HepG2 (cell line): ENCODE data around the gene CMTM8. TPM values are rescaled to one million over a fixed set of nuclear protein-coding genes. Genes with fewer than 3 reads are reported as not detected.
A peak's percentile ranks its signal among the peaks of the same experiment; 100 is the strongest.

Experiments
- DPF2 ChIP-seq: sonication (generic); formaldehyde crosslinking; IDR thresholded peaks from 2 replicates; pipeline ENCODE4 v1.4.0; 2020; ENCODE audit warnings: mild to moderate bottlenecking, low read depth, missing genetic modification reagents, borderline replicate concordance
- GZF1 ChIP-seq: sonication (generic); formaldehyde crosslinking; IDR thresholded peaks from 2 replicates; pipeline ENCODE4 v1.5.1; 2020; ENCODE audit warnings: mild to moderate bottlenecking, missing genetic modification reagents
- HNF4A ChIP-seq: sonication (generic); formaldehyde crosslinking; IDR thresholded peaks from 2 replicates; pipeline ENCODE4 v1.4.0; 2020; ENCODE audit warnings: missing genetic modification reagents
- HOXD1 ChIP-seq: sonication (generic); formaldehyde crosslinking; IDR thresholded peaks from 2 replicates; pipeline ENCODE4 v1.5.0; 2020; ENCODE audit warnings: missing genetic modification reagents
- ISL2 ChIP-seq: sonication (generic); formaldehyde crosslinking; IDR thresholded peaks from 2 replicates; pipeline ENCODE4 v1.5.0; 2020; ENCODE audit warnings: missing genetic modification reagents
- NR2F6 ChIP-seq, 2 experiments: IDR thresholded peaks; 2 replicates each; pipeline ENCODE4 v1.6.1; 2016; ENCODE audit warnings: antibody characterized with exemption in 1 of 2, mild to moderate bottlenecking in 1 of 2
- PAXIP1 ChIP-seq: sonication (generic); formaldehyde crosslinking; conservative IDR thresholded peaks from 2 replicates; pipeline ENCODE4 v1.4.0; 2020; ENCODE audit warnings: mild to moderate bottlenecking, missing genetic modification reagents, moderate library complexity
- PITX1 ChIP-seq: sonication (generic); formaldehyde crosslinking; IDR thresholded peaks from 2 replicates; pipeline ENCODE4 v1.5.1; 2020; ENCODE audit warnings: mild to moderate bottlenecking, missing genetic modification reagents
- RBAK ChIP-seq: sonication (generic); formaldehyde crosslinking; IDR thresholded peaks from 2 replicates; pipeline ENCODE4 v1.5.1; 2020; ENCODE audit warnings: mild to moderate bottlenecking, missing genetic modification reagents
- RCOR2 ChIP-seq: IDR thresholded peaks from 2 replicates; pipeline ENCODE4 v1.6.1; 2016; ENCODE audit warnings: missing biosample characterization, missing genetic modification reagents
- RXRA ChIP-seq: sonication (generic); formaldehyde crosslinking; IDR thresholded peaks from 2 replicates; pipeline ENCODE4 v1.5.1; 2020; ENCODE audit warnings: missing genetic modification reagents
- SAP130 ChIP-seq: IDR thresholded peaks from 2 replicates; pipeline ENCODE4 v1.6.1; 2016; ENCODE audit warnings: low read depth
- SOX6 ChIP-seq, 2 experiments: fragments of 450-650 bp in 1 of 2; sonication (generic) in 1 of 2; formaldehyde crosslinking in 1 of 2; IDR thresholded peaks; 2 replicates each; pipeline versions ENCODE4 v1.4.0 to v1.6.1; 2017 to 2020; ENCODE audit warnings: antibody characterized with exemption in 1 of 2, mild to moderate bottlenecking in 1 of 2, missing genetic modification reagents in 1 of 2
- STAG1 ChIP-seq: sonication (generic); formaldehyde crosslinking; IDR thresholded peaks from 2 replicates; pipeline ENCODE4 v1.4.0; 2020; ENCODE audit warnings: missing genetic modification reagents
- YEATS4 ChIP-seq: sonication (generic); formaldehyde crosslinking; IDR thresholded peaks from 2 replicates; pipeline ENCODE4 v1.4.0; 2020; ENCODE audit warnings: missing genetic modification reagents, borderline replicate concordance
- ZBTB26 ChIP-seq: IDR thresholded peaks from 2 replicates; pipeline ENCODE4 v1.6.1; 2016; ENCODE audit warnings: missing compliant biosample characterization, missing genetic modification reagents, borderline replicate concordance
- ZHX1 ChIP-seq: sonication (generic); formaldehyde crosslinking; IDR thresholded peaks from 2 replicates; pipeline ENCODE4 v1.8.1; 2022; ENCODE audit warnings: low read depth, mild to moderate bottlenecking, missing genetic modification reagents
- ZMYM3 ChIP-seq: sonication (generic); formaldehyde crosslinking; IDR thresholded peaks from 2 replicates; pipeline ENCODE4 v1.5.1; 2020; ENCODE audit warnings: mild to moderate bottlenecking, missing genetic modification reagents
- ZNF292 ChIP-seq: sonication (generic); formaldehyde crosslinking; IDR thresholded peaks from 2 replicates; pipeline ENCODE4 v1.8.1; 2022; ENCODE audit warnings: mild to moderate bottlenecking, low read depth, missing genetic modification reagents, borderline replicate concordance
- ZNF30 ChIP-seq: sonication (generic); formaldehyde crosslinking; IDR thresholded peaks from 2 replicates; pipeline ENCODE4 v1.5.0; 2020; ENCODE audit warnings: mild to moderate bottlenecking, missing genetic modification reagents
- ZNF629 ChIP-seq: sonication (generic); formaldehyde crosslinking; conservative IDR thresholded peaks from 2 replicates; pipeline ENCODE4 v1.5.0; 2020; ENCODE audit warnings: missing genetic modification reagents
- ZNF644 ChIP-seq: IDR thresholded peaks from 2 replicates; pipeline ENCODE4 v1.6.1; 2016; ENCODE audit warnings: low read depth
- polyA plus RNA-seq, 8 experiments: library from polyadenylated mRNA; depleted of rRNA in 3 of 8; stranded (reverse) in 7 of 8; unstranded in 1 of 8; fragments of >200 nt; fragmentation: Illumina TruSeq in 4 of 8; extraction: Trizol in 4 of 8; gene quantifications; 2 replicates each; pipeline versions ENCODE4 v1.2.1 to v1.2.3, GENCODE V29; 2011 to 2016; ENCODE audit warnings: low read depth in 4 of 8, missing spikeins in 1 of 8, mixed read lengths in 1 of 8; ENCODE audit not compliant: insufficient read depth in 1 of 8
- total RNA-seq, 5 experiments: library from RNA; depleted of rRNA; stranded (reverse); fragments of >200 nt; fragmentation: Illumina TruSeq; extraction: Trizol; gene quantifications; 2 replicates each; pipeline ENCODE4 v1.2.3, GENCODE V29; 2016; ENCODE audit warnings: low read depth in 1 of 5

CMTM8 gene
- total and polyA plus RNA-seq, 2 of the 13 experiments (the other 11 are each of a cell fraction or from before 2014, with no cell fraction given): 8.9 to 15.8 TPM

GRCh38 chr3:32310918-32311839 lies 72.7 kb downstream of the CMTM8 start (continued):
- TF ChIP-seq SOX6 (IDR thresholded peaks at IDR 0.05): no peak
- TF ChIP-seq SOX6 (CRISPR knock-in tag; IDR thresholded peaks at IDR 0.05): peak; percentile 81
- peak; percentile 20; the same call in 1 of the 2 replicates for TF ChIP-seq ZMYM3 (CRISPR knock-in tag)
- TF ChIP-seq ZNF629 (CRISPR knock-in tag): 0 out of 2 replicates have a peak, but pooled peaks have one; percentile 23
- TF ChIP-seq STAG1 (CRISPR knock-in tag): 0 out of 2 replicates have a peak, but pooled peaks have one; percentile 4
- TF ChIP-seq HNF4A (CRISPR knock-in tag): peak; percentile 90
- TF ChIP-seq NR2F6 (IDR thresholded peaks at IDR 0.05): peak; percentile 23; the same call in 1 of the 2 replicates
- no peak for TF ChIP-seq NR2F6 (CRISPR knock-in tag; IDR thresholded peaks at IDR 0.05)
- peak; percentile 77; the same call in 1 of the 2 replicates for TF ChIP-seq ZNF292 (CRISPR knock-in tag)
- peak; percentile 52; the same call in 1 of the 2 replicates for TF ChIP-seq DPF2 (CRISPR knock-in tag)
- 0 out of 2 replicates have a peak, but pooled peaks have one; percentile 15 for TF ChIP-seq ZHX1 (CRISPR knock-in tag)
- TF ChIP-seq PITX1 (CRISPR knock-in tag): peak; percentile 67
- TF ChIP-seq PAXIP1 (CRISPR knock-in tag): peak; percentile 71; the same call in 1 of the 2 replicates
- 0 out of 2 replicates have a peak, but pooled peaks have one; percentile 20 for TF ChIP-seq HOXD1 (CRISPR knock-in tag)
- peak; percentile 68 for TF ChIP-seq SAP130 (CRISPR knock-in tag)
- TF ChIP-seq ZNF30 (CRISPR knock-in tag): no peak
- TF ChIP-seq ZNF644 (CRISPR knock-in tag): peak; percentile 43; the same call in 1 of the 2 replicates
- TF ChIP-seq RXRA (CRISPR knock-in tag): peak; percentile 22; the same call in 1 of the 2 replicates
- TF ChIP-seq ZBTB26 (CRISPR knock-in tag): peak; percentile 91
- TF ChIP-seq YEATS4: 0 out of 2 replicates have a peak, but pooled peaks have one; percentile 27
- peak; percentile 92 for TF ChIP-seq GZF1 (CRISPR knock-in tag)
- TF ChIP-seq RBAK (CRISPR knock-in tag): no peak
- TF ChIP-seq ISL2 (CRISPR knock-in tag): peak; percentile 50; the same call in 1 of the 2 replicates
- TF ChIP-seq RCOR2: 0 out of 2 replicates have a peak, but pooled peaks have one; percentile 51
